Measurements from ENCODE around the gene RASA3.

DNA sequence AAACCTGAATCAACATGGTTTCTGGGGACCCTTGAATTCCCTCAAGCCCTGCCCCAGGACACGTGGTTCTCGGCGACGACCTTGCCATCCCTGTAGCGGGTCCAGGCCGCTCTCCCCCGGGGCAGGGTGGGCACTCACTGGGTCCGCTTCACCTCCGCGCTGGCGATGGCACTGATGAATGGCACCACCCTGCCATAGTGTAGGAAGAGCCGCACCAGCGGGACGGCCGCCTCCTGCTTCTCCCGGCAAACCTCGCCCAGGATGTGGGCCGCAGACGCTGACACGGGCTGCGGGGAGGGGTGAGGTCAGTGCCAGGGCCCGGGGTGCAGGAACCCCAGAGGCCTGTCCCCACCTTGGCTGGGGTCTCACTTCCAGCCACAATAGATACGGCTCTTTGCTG is 114.5 kb downstream of the RASA3 start:
- TF ChIP-seq, protein P1, sequence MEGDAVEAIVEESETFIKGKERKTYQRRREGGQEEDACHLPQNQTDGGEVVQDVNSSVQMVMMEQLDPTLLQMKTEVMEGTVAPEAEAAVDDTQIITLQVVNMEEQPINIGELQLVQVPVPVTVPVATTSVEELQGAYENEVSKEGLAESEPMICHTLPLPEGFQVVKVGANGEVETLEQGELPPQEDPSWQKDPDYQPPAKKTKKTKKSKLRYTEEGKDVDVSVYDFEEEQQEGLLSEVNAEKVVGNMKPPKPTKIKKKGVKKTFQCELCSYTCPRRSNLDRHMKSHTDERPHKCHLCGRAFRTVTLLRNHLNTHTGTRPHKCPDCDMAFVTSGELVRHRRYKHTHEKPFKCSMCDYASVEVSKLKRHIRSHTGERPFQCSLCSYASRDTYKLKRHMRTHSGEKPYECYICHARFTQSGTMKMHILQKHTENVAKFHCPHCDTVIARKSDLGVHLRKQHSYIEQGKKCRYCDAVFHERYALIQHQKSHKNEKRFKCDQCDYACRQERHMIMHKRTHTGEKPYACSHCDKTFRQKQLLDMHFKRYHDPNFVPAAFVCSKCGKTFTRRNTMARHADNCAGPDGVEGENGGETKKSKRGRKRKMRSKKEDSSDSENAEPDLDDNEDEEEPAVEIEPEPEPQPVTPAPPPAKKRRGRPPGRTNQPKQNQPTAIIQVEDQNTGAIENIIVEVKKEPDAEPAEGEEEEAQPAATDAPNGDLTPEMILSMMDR (IDR thresholded peaks at IDR 0.05; ENCODE audit: borderline replicate concordance, extremely low read depth, low read length, poor library complexity, severe bottlenecking): no peak
- no peak for TF ChIP-seq EZH2 (IDR thresholded peaks at IDR 0.05; ENCODE audit: borderline replicate concordance, low read depth, low read length, severe bottlenecking)

All from DND-41 (cell line).